Measurements from ENCODE around the gene MIA2. TPM values are rescaled to one million over a fixed set of nuclear protein-coding genes. Genes with fewer than 3 reads are reported as not detected.
A peak's percentile ranks its signal among the peaks of the same experiment; 100 is the strongest.

MIA2 gene
- total RNA-seq, 1 experiment from 2014 or later = 43.9 TPM

DNA sequence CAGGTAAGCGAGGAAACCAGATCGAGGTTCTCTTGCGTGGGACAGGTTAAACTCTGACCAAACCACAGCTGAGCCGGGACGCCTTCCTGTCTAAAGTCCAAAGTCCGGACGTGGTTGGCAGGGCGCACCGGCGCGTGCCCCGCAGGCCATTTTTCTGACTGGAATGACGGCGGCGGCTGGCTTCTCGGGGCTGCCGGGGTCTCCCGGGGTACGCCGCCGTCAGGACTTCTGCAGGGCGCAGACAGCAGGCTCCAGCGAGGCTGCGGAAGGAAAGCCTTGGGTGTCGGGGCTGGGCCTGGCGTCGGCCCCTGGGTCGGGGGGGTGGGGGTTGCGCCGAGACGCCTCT lies 32.8 kb downstream of the MIA2 start:
- Histone ChIP-seq H2AFZ (peak overlapping the region; percentile 78), H3K4me3 (peak overlapping the region; percentile 84), H4K20me1 (ENCODE audit: insufficient read depth) (peaks cover 21% of the 10 kb centered on the region; the same call in 1 of the 2 replicates), H3K9me2 (ENCODE audit: insufficient read depth) (no peaks in the 10 kb centered on the region), H3K36me3 (ENCODE audit: low read depth) (no peaks in the 10 kb centered on the region), H3K79me2 (ENCODE audit: low read depth) (peaks cover 58% of the 10 kb centered on the region), H3K9me3 (ENCODE audit: insufficient read depth, low read depth) (no peaks in the 10 kb centered on the region; the same call in 1 of the 2 replicates), H3K4me1 (replicated peaks; ENCODE audit: insufficient read depth) (peaks cover 21% of the 10 kb centered on the region), H3K4me2 (peak overlapping the region; percentile 98), H3K27me3 (ENCODE audit: insufficient read depth, low read depth) (no peaks in the 10 kb centered on the region), H3K27ac (peak overlapping the region; percentile 92), H3F3A (ENCODE audit: insufficient read depth, low read depth) (peaks cover 20% of the 10 kb centered on the region; the same call in 1 of the 2 replicates)
- TF ChIP-seq EZH2 (IDR thresholded peaks at IDR 0.05; ENCODE audit: low read depth) = no peak
- TF ChIP-seq, protein P1, sequence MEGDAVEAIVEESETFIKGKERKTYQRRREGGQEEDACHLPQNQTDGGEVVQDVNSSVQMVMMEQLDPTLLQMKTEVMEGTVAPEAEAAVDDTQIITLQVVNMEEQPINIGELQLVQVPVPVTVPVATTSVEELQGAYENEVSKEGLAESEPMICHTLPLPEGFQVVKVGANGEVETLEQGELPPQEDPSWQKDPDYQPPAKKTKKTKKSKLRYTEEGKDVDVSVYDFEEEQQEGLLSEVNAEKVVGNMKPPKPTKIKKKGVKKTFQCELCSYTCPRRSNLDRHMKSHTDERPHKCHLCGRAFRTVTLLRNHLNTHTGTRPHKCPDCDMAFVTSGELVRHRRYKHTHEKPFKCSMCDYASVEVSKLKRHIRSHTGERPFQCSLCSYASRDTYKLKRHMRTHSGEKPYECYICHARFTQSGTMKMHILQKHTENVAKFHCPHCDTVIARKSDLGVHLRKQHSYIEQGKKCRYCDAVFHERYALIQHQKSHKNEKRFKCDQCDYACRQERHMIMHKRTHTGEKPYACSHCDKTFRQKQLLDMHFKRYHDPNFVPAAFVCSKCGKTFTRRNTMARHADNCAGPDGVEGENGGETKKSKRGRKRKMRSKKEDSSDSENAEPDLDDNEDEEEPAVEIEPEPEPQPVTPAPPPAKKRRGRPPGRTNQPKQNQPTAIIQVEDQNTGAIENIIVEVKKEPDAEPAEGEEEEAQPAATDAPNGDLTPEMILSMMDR (conservative IDR thresholded peaks at IDR 0.05) = no peak
- ChIA-PET CTCF (no interaction called here), POLR2A (ENCODE audit: unreplicated experiment) (interaction anchor here (0.6 to 1.1 kb wide), 2 partner anchors 86 to 152 kb away, joined by 5 read pairs; partner anchors contain the start of gene GEMIN2)
- BruUV-seq (replicated peaks) = TSS peak; percentile 89
- intact Hi-C loops (cut with micrococcal nuclease; ENCODE audit: unreplicated experiment) = loop anchor here (2.0 to 5.0 kb wide), 3 partner anchors 49 to 166 kb away; partner anchors contain the start of genes FBXO33 and PNN
- DNase-seq = peak; percentile 45 to 60

DNA sequence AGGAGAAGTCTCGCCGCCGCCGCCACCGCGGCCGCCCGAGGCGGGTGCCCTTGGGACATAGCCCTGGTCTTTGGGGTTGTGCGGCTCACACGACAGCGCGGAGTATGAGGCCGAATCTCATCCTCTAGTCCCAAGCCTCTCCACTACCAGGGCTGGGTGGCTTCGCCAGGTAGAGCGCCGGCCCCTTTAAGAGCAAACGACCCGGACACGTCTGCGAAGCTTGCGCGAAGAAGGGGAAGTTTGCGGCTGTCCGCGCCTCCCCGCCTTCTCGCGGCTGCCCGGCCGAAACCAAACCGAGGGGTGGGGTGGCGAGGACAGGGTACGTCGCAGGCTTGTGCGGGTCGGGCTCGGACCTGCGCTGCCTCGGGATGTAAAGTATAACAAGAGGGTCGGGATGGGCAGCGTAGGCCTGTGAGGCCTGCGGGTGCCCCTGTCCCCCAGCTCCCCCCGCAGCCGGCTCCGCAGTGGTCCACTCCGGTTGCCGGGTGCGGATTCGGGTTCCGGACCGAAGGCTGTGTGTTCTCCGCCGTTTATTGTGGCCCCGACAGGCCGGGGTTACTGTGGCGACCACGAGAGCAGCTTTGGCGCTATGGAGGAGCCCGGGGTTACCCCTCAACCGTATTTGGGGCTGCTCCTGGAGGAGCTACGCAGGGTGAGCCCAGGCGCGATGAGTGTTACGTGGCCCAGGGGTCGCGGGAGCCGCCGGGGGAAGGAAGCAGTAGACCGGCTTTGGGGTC lies 33.3 kb downstream of the MIA2 start:
- POLR2A ChIA-PET (ENCODE audit: unreplicated experiment) = interaction anchor here (0.6 to 1.1 kb wide), 2 partner anchors 87 to 153 kb away, joined by 5 read pairs; partner anchors contain the start of gene GEMIN2
- Histone ChIP-seq H3K27me3 (ENCODE audit: insufficient read depth, low read depth) (no peaks in the 10 kb centered on the region), H4K20me1 (ENCODE audit: insufficient read depth) (peaks cover 27% of the 10 kb centered on the region; the same call in 1 of the 2 replicates), H3K4me2 (peak overlapping the region; percentile 98), H3K9me2 (ENCODE audit: insufficient read depth) (no peaks in the 10 kb centered on the region), H3K4me3 (peak overlapping the region; percentile 84), H2AFZ (peak overlapping the region; percentile 78), H3F3A (ENCODE audit: insufficient read depth, low read depth) (peaks cover 20% of the 10 kb centered on the region; the same call in 1 of the 2 replicates), H3K36me3 (ENCODE audit: low read depth) (no peaks in the 10 kb centered on the region), H3K9me3 (ENCODE audit: insufficient read depth, low read depth) (no peaks in the 10 kb centered on the region; the same call in 1 of the 2 replicates), H3K27ac (peak overlapping the region; percentile 92), H3K79me2 (ENCODE audit: low read depth) (peaks cover 64% of the 10 kb centered on the region), H3K4me1 (replicated peaks; ENCODE audit: insufficient read depth) (peaks cover 21% of the 10 kb centered on the region)
- BruUV-seq (replicated peaks) = no TSS peak
- intact Hi-C loops (cut with micrococcal nuclease; ENCODE audit: unreplicated experiment) = loop anchor here (2.0 to 5.0 kb wide), 3 partner anchors 50 to 165 kb away; partner anchors contain the start of genes FBXO33 and PNN
- CTCF ChIA-PET = interaction anchor here (0.6 kb wide), 1 partner anchor 1668 kb away, joined by 3 read pairs; no protein-coding TSS in a partner anchor
- peak; percentile 46 to 68 for DNase-seq
- no peak for TF ChIP-seq EZH2 (IDR thresholded peaks at IDR 0.05; ENCODE audit: low read depth)
- TF ChIP-seq, protein P1 (conservative IDR thresholded peaks at IDR 0.05) = no peak

DNA sequence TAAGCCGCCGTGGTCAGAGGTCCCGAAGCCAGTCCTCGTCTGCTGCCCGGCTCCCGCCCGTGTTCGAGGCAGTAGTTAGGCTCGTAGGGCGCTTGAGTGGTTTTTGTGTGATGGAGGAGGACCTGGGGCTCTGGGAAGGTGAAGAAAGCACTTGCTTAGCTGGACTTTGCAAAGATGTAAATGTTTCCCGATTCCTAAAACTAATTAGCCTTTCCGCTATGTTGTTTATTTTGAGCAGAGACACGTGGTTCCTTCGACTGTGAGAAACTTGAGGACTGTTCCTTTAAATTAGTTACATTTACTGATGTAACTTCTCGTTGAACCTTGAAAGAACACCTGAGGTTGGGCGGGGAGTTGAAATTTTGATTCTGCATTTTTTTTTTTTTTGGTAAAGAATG lies 33.9 kb downstream of the MIA2 start:
- intact Hi-C loops (cut with micrococcal nuclease; ENCODE audit: unreplicated experiment) = loop anchor here (2.0 to 5.0 kb wide), 3 partner anchors 50 to 165 kb away; partner anchors contain the start of genes FBXO33 and PNN
- ChIA-PET CTCF (interaction anchor here (0.6 kb wide), 1 partner anchor 1669 kb away, joined by 3 read pairs; no protein-coding TSS in a partner anchor), POLR2A (ENCODE audit: unreplicated experiment) (no interaction called here)
- TF ChIP-seq EZH2 (IDR thresholded peaks at IDR 0.05; ENCODE audit: low read depth) = no peak
- TF ChIP-seq, protein P1 (conservative IDR thresholded peaks at IDR 0.05) = no peak
- peak overlapping the region; percentile 98 for H3K4me2 ChIP-seq
- H3K79me2 ChIP-seq (ENCODE audit: low read depth) = peaks cover 69% of the 10 kb centered on the region
- no peaks in the 10 kb centered on the region; the same call in 1 of the 2 replicates for H3K9me3 ChIP-seq (ENCODE audit: insufficient read depth, low read depth)
- peak in 1 of 2 experiments; percentile 54 for DNase-seq
- H4K20me1 ChIP-seq (ENCODE audit: insufficient read depth) = peaks cover 32% of the 10 kb centered on the region; the same call in 1 of the 2 replicates
- peaks cover 21% of the 10 kb centered on the region for H3K4me1 ChIP-seq (replicated peaks; ENCODE audit: insufficient read depth)
- no peaks in the 10 kb centered on the region for H3K36me3 ChIP-seq (ENCODE audit: low read depth)
- H3F3A ChIP-seq (ENCODE audit: insufficient read depth, low read depth) = peaks cover 20% of the 10 kb centered on the region; the same call in 1 of the 2 replicates
- BruUV-seq (replicated peaks) = TSS peak; percentile 34
- H3K4me3 ChIP-seq = peak overlapping the region; percentile 84
- H3K27ac ChIP-seq = peak overlapping the region; percentile 92
- H2AFZ ChIP-seq = peak overlapping the region; percentile 78
- no peaks in the 10 kb centered on the region for H3K27me3 ChIP-seq (ENCODE audit: insufficient read depth, low read depth)
- no peaks in the 10 kb centered on the region for H3K9me2 ChIP-seq (ENCODE audit: insufficient read depth)
